OCI-LY7 (cell line): Measurements from ENCODE around the gene AGBL4. TPM values are rescaled to one million over a fixed set of nuclear protein-coding genes. Genes with fewer than 3 reads are reported as not detected.

Experiments
- BruUV-seq: library from RNA; stranded (reverse); fragments of 400-500 nt; replicated peaks from 2 replicates; lab custom pipeline; 2021; lab: Mats Ljungman, UMichigan
- CTCF ChIA-PET: fragments of 300-600 bp; sonication (Branson Sonifier 250); formaldehyde crosslinking; loops from one replicate; lab custom pipeline; 2022; ENCODE audit warnings: antibody characterized with exemption; ENCODE audit not compliant: unreplicated experiment; lab: Charles Lee
- POLR2A ChIA-PET: fragments of 300-600 bp; sonication (Branson Sonifier 250); formaldehyde crosslinking; loops from one replicate; lab custom pipeline; 2022; ENCODE audit warnings: antibody characterized with exemption; lab: Charles Lee
- DNase-seq: peaks from one replicate; pipeline ENCODE4 v3.0.0-alpha.2; 2015; ENCODE audit warnings: low spot score
- H2AFZ ChIP-seq: fragments of 200-600 bp; sonication (generic), shearing (Covaris generic); 2 replicates; pipeline ENCODE4 v1.6.1; 2014; ENCODE audit warnings: mild to moderate bottlenecking, antibody characterized with exemption, low read length, moderate library complexity
- H3K27ac ChIP-seq: fragments of 200-600 bp; sonication (generic); 2 replicates; pipeline ENCODE4 v1.5.1; 2014; ENCODE audit warnings: mixed run types, low read depth, mild to moderate bottlenecking, moderate library complexity, low read length, inconsistent platforms; ENCODE audit not compliant: poor library complexity, severe bottlenecking
- H3K36me3 ChIP-seq: fragments of 200-600 bp; sonication (generic); 2 replicates; pipeline ENCODE4 v1.6.1; 2014; ENCODE audit warnings: mild to moderate bottlenecking, antibody characterized with exemption, low read length, moderate library complexity, mixed read lengths; ENCODE audit not compliant: insufficient read depth
- H3K4me1 ChIP-seq: fragments of 200-600 bp; sonication (generic); 2 replicates; pipeline ENCODE4 v1.5.1; 2014; ENCODE audit warnings: mild to moderate bottlenecking, low read length; ENCODE audit not compliant: insufficient read depth, poor library complexity, severe bottlenecking
- H3K4me2 ChIP-seq: fragments of 200-600 bp; sonication (generic); 2 replicates; pipeline ENCODE4 v1.6.1; 2014; ENCODE audit warnings: mild to moderate bottlenecking, low read length
- H3K4me3 ChIP-seq: fragments of 200-600 bp; sonication (generic); 2 replicates; pipeline ENCODE4 v1.5.1; 2014; ENCODE audit warnings: mild to moderate bottlenecking, low read depth, low read length; ENCODE audit not compliant: poor library complexity, severe bottlenecking
- H3K79me2 ChIP-seq: fragments of 200-600 bp; sonication (generic); 2 replicates; pipeline ENCODE4 v1.6.1; 2016; ENCODE audit warnings: low read depth, mild to moderate bottlenecking, low read length, moderate library complexity, mixed read lengths; ENCODE audit not compliant: insufficient read depth
- H3K9me2 ChIP-seq: fragments of 200-600 bp; sonication (generic); 2 replicates; pipeline ENCODE4 v1.6.1; 2016; ENCODE audit warnings: mild to moderate bottlenecking, low read length, mixed read lengths; ENCODE audit not compliant: insufficient read depth
- H3K9me3 ChIP-seq: fragments of 200-600 bp; sonication (generic); 2 replicates; pipeline ENCODE4 v1.6.1; 2014; ENCODE audit warnings: mild to moderate bottlenecking, mixed run types, low read length, mixed read lengths
- H4K20me1 ChIP-seq: fragments of 200-600 bp; sonication (generic); 2 replicates; pipeline ENCODE4 v1.6.1; 2014; ENCODE audit warnings: mild to moderate bottlenecking, antibody characterized with exemption, low read length, moderate library complexity, mixed read lengths; ENCODE audit not compliant: insufficient read depth
- CTCF ChIP-seq: fragments of 200-600 bp; sonication (generic); conservative IDR thresholded peaks from 2 replicates; pipeline ENCODE4 v1.5.1; 2014; ENCODE audit warnings: mild to moderate bottlenecking, antibody characterized with exemption, low read length, moderate library complexity, mixed read lengths
- EZH2phosphoT487 ChIP-seq: fragments of 200-600 bp; sonication (generic); IDR thresholded peaks from 2 replicates; pipeline ENCODE4 v1.6.1; 2018; ENCODE audit warnings: low read depth, borderline replicate concordance, mild to moderate bottlenecking, mixed run types, antibody characterized with exemption, low read length, moderate library complexity, mixed read lengths
- intact Hi-C: fragments of 100-400 bp; cut with micrococcal nuclease; formaldehyde crosslinking; loops from one replicate; pipeline ENCODE4 v1.10.0; 2022; ENCODE audit not compliant: unreplicated experiment
- total RNA-seq, 2 experiments: library from RNA; depleted of rRNA in 1 of 2; stranded (reverse); fragments of >200 nt in 1 of 2; shearing (Covaris generic) in 1 of 2; gene quantifications; 2 replicates each; pipeline ENCODE4 v1.2.3, GENCODE V29; 2014 to 2022

Gene AGBL4
- total RNA-seq, 2 experiments from 2014 or later = not detected

GRCh38 chr1:49339043-49339442 is 684.7 kb downstream of the AGBL4 start:
- ChIA-PET POLR2A (no interaction called here), CTCF (no interaction called here)
- no peak for TF ChIP-seq CTCF
- Histone ChIP-seq H3K36me3 (no peaks in the 10 kb centered on the region), H2AFZ (no peak overlapping the region), H4K20me1 (no peaks in the 10 kb centered on the region), H3K4me3 (no peak overlapping the region), H3K79me2 (no peaks in the 10 kb centered on the region), H3K4me2 (no peak overlapping the region), H3K9me3 (no peaks in the 10 kb centered on the region), H3K4me1 (no peaks in the 10 kb centered on the region), H3K27ac (no peak overlapping the region), H3K9me2 (no peaks in the 10 kb centered on the region)
- no TSS peak for BruUV-seq
- intact Hi-C loops = no loop called here
- DNase-seq = no peak

GRCh38 chr1:49337251-49337650 is 686.5 kb downstream of the AGBL4 start:
- ChIA-PET CTCF (no interaction called here), POLR2A (interaction anchor here (0.6 to 0.7 kb wide), 2 partner anchors 210 to 550 kb away, joined by 3 read pairs; no protein-coding TSS in a partner anchor)
- no peak overlapping the region for H3K4me2 ChIP-seq
- H2AFZ ChIP-seq = no peak overlapping the region
- DNase-seq = no peak
- intact Hi-C loops = no loop called here
- H3K4me3 ChIP-seq = no peak overlapping the region
- no peaks in the 10 kb centered on the region for H3K9me2 ChIP-seq
- no peaks in the 10 kb centered on the region for H3K4me1 ChIP-seq
- no peaks in the 10 kb centered on the region for H3K36me3 ChIP-seq
- H3K27ac ChIP-seq = no peak overlapping the region
- TF ChIP-seq CTCF (no peak), EZH2phosphoT487 (no peak)
- no peaks in the 10 kb centered on the region for H3K79me2 ChIP-seq
- H4K20me1 ChIP-seq = no peaks in the 10 kb centered on the region
- no TSS peak for BruUV-seq
- H3K9me3 ChIP-seq = no peaks in the 10 kb centered on the region

GRCh38 chr1:49333906-49334305 is 689.8 kb downstream of the AGBL4 start:
- H2AFZ ChIP-seq = no peak overlapping the region
- H3K4me2 ChIP-seq = no peak overlapping the region
- ChIA-PET CTCF (no interaction called here), POLR2A (no interaction called here)
- no peaks in the 10 kb centered on the region for H3K9me2 ChIP-seq
- H3K79me2 ChIP-seq = no peaks in the 10 kb centered on the region
- intact Hi-C loops = no loop called here
- no peak overlapping the region for H3K4me3 ChIP-seq
- no TSS peak for BruUV-seq
- H3K4me1 ChIP-seq = no peaks in the 10 kb centered on the region
- H4K20me1 ChIP-seq = no peaks in the 10 kb centered on the region
- no peak overlapping the region for H3K27ac ChIP-seq
- TF ChIP-seq CTCF (no peak), EZH2phosphoT487 (no peak)
- DNase-seq = no peak
- H3K36me3 ChIP-seq = no peaks in the 10 kb centered on the region
- H3K9me3 ChIP-seq = no peaks in the 10 kb centered on the region
